ES-I3 (cell line): ENCODE measurements around the gene FBXL16.

Experiments
- H3K36me3 ChIP-seq: 2 replicates; pipeline ENCODE4 v1.6.1; 2013; ENCODE audit warnings: mild to moderate bottlenecking, low read length, control low read depth, moderate library complexity; ENCODE audit not compliant: insufficient read depth
- H3K4me1 ChIP-seq: 2 replicates; pipeline ENCODE4 v1.6.1; 2013; ENCODE audit warnings: mild to moderate bottlenecking, control low read depth, low read length; ENCODE audit not compliant: insufficient read depth
- H3K9ac ChIP-seq: 2 replicates; pipeline ENCODE4 v1.6.1; 2013; ENCODE audit warnings: low read depth, mild to moderate bottlenecking, low read length, moderate library complexity
- H3K9me3 ChIP-seq: 2 replicates; pipeline ENCODE4 v1.6.1; 2013; ENCODE audit warnings: mild to moderate bottlenecking, low read length, moderate library complexity; ENCODE audit not compliant: control insufficient read depth, insufficient read depth

Gene FBXL16

GRCh38 chr16:722835-723633 is 17.4 kb upstream of the FBXL16 start:
- no peak overlapping the region for H3K9ac ChIP-seq
- H3K9me3 ChIP-seq = no peaks in the 10 kb centered on the region
- peaks cover 4% of the 10 kb centered on the region; the same call in 1 of the 2 replicates for H3K4me1 ChIP-seq
- no peaks in the 10 kb centered on the region for H3K36me3 ChIP-seq

- Histone ChIP-seq H3K9ac (no peak overlapping the region; the same call in 1 of the 2 replicates), H3K9me3 (no peaks in the 10 kb centered on the region), H3K4me1 (peaks cover 4% of the 10 kb centered on the region; the same call in 1 of the 2 replicates), H3K36me3 (no peaks in the 10 kb centered on the region)
These were observed 16.4 kb upstream of the FBXL16 start for GRCh38 chr16:721765-722540.

- H3K9ac ChIP-seq = peak within 1 kb of the TSS; percentile 85
- no peaks in the 10 kb centered on the region for H3K9me3 ChIP-seq
- H3K36me3 ChIP-seq = no peaks in the 10 kb centered on the region
- peaks cover 4% of the 10 kb centered on the region; the same call in 1 of the 2 replicates for H3K4me1 ChIP-seq
These were observed 15.6 kb upstream of the FBXL16 start, which contains the start of gene ANTKMT for GRCh38 chr16:720990-721764. Gene ANTKMT, plus strand, starts transcription at chr16:721146. Its CDS starts 129 bp downstream, at chr16:721275.

- Histone ChIP-seq H3K9me3 (no peaks in the 10 kb centered on the region), H3K36me3 (no peaks in the 10 kb centered on the region), H3K4me1 (peaks cover 4% of the 10 kb centered on the region; the same call in 1 of the 2 replicates), H3K9ac (peak overlapping the region; percentile 85)
These were observed 14.9 kb upstream of the FBXL16 start for GRCh38 chr16:720447-720989.

- peak overlapping the region; percentile 85; the same call in 1 of the 2 replicates for H3K9ac ChIP-seq
- H3K9me3 ChIP-seq = no peaks in the 10 kb centered on the region
- no peaks in the 10 kb centered on the region for H3K36me3 ChIP-seq
- peaks cover 4% of the 10 kb centered on the region; the same call in 1 of the 2 replicates for H3K4me1 ChIP-seq
These were observed 14.3 kb upstream of the FBXL16 start for GRCh38 chr16:719815-720446.

GRCh38 chr16:718922-719321 is 13.3 kb upstream of the FBXL16 start:
- no peak overlapping the region for H3K9ac ChIP-seq
- peaks cover 4% of the 10 kb centered on the region; the same call in 1 of the 2 replicates for H3K4me1 ChIP-seq

GRCh38 chr16:718389-718788 is 12.8 kb upstream of the FBXL16 start:
- H3K9ac ChIP-seq = no peak overlapping the region
- peaks cover 4% of the 10 kb centered on the region; the same call in 1 of the 2 replicates for H3K4me1 ChIP-seq
- no peaks in the 10 kb centered on the region for H3K36me3 ChIP-seq
- no peaks in the 10 kb centered on the region for H3K9me3 ChIP-seq

More at GRCh38 chr16:718922-719321, 13.3 kb upstream of the FBXL16 start:
- Histone ChIP-seq H3K9me3 (no peaks in the 10 kb centered on the region), H3K36me3 (no peaks in the 10 kb centered on the region)

GRCh38 chr16:717450-718245 is 12.0 kb upstream of the FBXL16 start:
- H3K4me1 ChIP-seq = peaks cover 4% of the 10 kb centered on the region; the same call in 1 of the 2 replicates
- H3K9me3 ChIP-seq = no peaks in the 10 kb centered on the region
- no peaks in the 10 kb centered on the region for H3K36me3 ChIP-seq
- no peak overlapping the region for H3K9ac ChIP-seq

GRCh38 chr16:716768-717325 is 11.2 kb upstream of the FBXL16 start:
- no peak overlapping the region for H3K9ac ChIP-seq
- no peaks in the 10 kb centered on the region for H3K9me3 ChIP-seq
- peaks cover 4% of the 10 kb centered on the region; the same call in 1 of the 2 replicates for H3K4me1 ChIP-seq
- H3K36me3 ChIP-seq = no peaks in the 10 kb centered on the region

- peak overlapping the region; percentile 68; the same call in 1 of the 2 replicates for H3K9ac ChIP-seq
- no peaks in the 10 kb centered on the region for H3K9me3 ChIP-seq
- H3K4me1 ChIP-seq = peaks cover 4% of the 10 kb centered on the region; the same call in 1 of the 2 replicates
- H3K36me3 ChIP-seq = no peaks in the 10 kb centered on the region
These were observed 10.6 kb upstream of the FBXL16 start for GRCh38 chr16:716200-716568.

GRCh38 chr16:715477-716199 is 10.0 kb upstream of the FBXL16 start:
- peaks cover 4% of the 10 kb centered on the region; the same call in 1 of the 2 replicates for H3K4me1 ChIP-seq
- H3K9me3 ChIP-seq = no peaks in the 10 kb centered on the region
- H3K36me3 ChIP-seq = no peaks in the 10 kb centered on the region
- peak overlapping the region; percentile 68 for H3K9ac ChIP-seq
